NCI-H345 (cell line): ENCODE results near the gene WDR90.

Experiments
- DNase-seq: peaks from one replicate; lab custom pipeline; 2025; lab: John Stamatoyannopoulos, UW

WDR90 gene

DNA sequence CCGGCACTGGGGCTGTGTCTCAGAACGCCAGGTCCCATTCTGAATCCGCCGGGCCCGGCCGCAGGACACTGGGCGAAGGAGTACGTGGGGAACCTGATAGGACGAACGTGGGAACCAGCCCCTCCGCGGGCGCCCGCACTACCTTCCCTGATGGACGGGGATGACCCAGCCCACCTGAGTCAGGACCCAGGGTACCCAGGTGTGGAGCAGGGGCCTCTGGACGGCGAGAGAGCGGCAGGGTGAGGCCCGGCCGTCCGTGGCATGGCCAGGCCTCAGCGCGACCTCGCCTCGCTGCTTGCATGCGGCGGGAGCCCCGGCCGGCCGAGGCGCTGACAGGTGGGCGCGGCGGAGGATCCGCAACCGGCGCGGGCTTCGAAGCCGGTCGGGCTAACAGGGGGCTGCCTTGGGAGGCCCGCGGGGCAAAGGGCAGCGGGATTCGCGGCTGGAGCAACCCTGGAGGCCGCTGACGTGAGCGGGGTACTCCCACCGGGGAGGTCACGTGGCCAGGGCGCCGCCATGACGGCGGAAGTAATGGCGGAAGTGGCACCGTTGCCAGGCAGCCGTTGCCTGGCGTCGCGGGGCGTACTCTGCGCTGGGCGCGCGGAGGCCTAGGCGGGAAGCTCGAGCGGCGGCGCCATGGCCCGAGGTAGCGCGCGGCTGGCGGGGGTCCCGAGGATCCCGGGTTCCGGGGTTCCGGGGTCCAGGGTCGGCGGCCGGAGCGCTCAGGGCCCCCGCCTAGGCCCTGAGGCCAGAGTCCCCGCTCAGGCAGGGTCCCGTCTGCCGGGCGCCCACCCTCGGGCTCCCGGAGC, at the start of gene WDR90:
WDR90 (plus strand) TSS at position 585 of the 809 bp plus-strand sequence; CDS start at position 637, 52 bp downstream.
- DNase-seq, result peak; percentile 95

DNA sequence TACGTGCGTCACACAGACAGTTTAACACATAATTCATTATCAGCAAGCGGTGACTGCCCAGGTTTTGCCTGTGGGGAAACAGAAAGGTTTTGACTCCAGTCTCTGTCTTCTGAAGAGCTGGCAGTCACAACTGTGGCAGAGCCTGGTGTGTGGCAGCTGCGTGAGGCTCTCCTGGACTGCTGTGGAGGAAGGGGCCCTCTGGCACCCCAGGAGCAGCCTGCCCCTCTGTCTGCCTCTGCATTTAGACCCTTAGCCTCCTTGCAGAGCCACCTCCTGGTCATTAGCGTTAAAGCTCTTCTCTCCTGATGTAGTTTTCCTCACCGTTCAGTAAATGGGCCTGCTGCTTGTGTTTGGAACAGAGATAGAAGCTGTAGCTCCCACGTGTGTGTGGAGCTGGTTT, 48.4 kb upstream of the WDR90 start:
- no peak for DNase-seq

GRCh38 chr16:603933-604332, 45.2 kb upstream of the WDR90 start:
- no peak for DNase-seq

DNA sequence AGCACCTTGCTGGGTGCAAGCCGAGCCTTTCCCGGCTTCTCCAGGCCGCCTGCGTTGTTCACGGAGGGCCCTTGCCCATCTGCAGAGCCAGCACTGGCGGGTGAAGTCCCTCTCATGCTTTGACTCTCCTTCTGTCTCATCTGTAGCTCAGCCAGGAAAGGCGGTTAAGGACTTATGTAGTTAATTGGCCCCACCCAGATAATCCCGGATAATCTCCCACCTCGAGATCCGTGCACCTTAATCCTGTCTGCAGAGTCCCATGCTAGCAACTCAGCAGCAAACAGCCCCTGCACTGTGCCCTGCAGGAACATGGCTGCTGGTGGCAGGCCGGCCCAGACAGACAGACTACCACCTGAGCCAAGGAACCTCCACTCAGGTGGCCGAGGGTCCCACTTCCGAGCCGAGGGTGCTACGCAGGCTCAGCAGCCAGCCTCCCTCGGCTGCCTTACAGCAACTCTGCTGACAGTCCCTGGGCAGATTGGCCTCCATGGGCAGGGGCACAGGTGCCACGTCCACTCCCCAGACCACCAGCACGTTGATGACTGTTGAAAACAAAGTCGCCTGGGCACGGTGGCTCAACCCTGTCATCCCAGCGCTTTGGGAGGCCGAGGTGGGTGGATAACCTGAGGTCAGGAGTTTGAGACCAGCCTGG, 42.4 kb upstream of the WDR90 start:
- no peak for DNase-seq

- DNase-seq, result peak; percentile 75
These were observed 41.1 kb upstream of the WDR90 start for GRCh38 chr16:608019-608418.

DNA sequence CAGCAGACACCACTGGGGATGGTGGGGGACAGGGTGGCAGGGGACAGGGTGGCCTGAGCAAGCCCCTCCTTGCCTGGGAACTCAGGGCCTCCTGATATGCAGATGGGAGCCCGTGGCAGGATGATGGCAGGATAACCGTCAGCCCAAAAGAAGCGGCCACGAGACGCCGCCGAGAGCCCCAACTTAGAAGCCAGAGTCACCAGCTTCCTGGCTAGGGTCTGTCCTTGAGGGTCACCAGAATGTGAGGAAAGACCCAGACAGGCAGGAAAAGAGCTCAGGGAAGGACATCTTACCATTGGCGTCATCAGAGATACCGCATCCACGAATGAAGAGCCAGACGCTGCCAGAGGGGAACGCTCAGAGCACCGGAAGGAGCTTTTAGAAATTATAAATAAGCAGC, 39.8 kb upstream of the WDR90 start:
- DNase-seq, result no peak

DNA sequence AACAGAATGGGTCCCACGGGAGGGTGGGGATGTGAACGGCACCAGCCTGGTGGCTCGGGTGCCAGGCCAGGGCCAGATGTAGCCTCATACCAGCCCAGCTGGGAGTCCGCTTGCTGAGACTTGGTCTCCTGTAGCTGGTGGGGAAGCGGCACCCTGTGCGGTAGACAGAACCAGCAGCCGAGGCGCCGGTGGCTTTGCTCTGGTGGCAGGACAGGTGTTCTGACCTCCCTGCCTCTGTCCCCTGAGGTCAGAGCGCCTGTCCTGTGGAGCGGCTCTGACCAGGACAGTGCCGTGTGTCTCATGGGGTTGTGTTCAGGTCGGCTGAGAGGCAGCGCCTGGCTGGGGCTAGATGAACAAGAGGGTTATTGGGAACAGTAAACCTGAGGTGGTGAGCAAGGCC, 39.2 kb upstream of the WDR90 start:
- no peak for DNase-seq

GRCh38 chr16:610513-611381, 38.4 kb upstream of the WDR90 start:
- DNase-seq, result peak; percentile 19

DNA sequence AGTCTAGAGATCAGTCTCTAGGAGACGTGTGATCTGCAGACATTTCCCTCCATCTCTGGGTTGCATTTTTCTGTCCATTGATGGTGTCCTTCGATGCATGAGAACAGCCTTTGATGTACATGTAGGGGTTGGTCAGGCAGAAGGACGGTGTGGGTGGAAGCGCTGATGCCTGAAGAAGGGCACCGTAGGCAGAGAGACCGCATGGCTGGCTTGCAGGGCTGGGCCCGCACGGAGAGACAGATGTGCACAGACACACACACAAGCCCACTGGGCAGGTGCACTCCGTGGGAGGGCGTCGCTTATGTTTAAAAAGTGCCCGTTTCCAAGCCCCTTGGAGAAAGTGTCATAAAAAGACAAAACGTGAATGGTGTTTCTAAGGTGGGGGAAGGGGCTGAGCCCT, 34.0 kb upstream of the WDR90 start:
- no peak for DNase-seq

DNA sequence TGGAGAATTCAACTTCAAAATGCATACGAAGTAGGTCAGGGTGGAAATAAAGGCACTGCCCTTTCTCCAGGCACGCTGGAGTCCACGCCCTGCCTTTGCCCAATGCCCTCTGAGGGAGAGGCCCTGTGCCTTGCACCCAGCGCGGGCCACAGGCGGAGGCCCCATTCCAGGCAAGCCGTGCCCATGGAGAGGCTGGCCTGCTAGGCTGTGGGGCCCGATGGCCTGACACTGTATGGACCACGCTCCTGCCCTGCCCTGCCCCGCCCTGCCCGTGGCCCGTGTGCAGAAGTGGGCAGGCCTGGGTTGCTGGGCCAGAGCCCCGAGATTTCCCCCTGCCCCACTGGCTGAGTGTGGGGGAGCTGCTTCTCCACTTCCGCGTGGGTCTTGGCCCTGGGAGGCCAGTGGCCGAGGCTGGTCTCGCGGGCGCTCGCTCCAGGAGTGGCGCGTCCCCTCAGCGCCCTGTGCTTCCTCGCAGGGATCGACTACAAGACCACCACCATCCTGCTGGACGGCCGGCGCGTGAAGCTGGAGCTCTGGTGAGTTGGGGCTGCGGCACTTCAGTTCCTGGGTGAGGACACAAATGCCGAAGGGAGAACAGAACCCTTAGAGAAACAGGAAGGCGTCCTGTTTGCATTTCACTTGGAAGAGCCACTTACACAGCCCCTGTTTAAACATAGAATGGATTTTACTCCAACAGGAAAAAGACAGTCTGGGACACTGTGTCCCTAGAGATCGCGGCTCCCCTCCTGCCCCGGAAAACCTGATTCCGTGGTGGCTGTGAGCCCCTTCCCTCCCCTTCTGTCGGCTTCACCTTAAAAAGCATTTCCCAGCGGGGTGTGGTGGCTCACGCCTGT, 32.2 kb upstream of the WDR90 start:
- DNase-seq, result no peak

DNA sequence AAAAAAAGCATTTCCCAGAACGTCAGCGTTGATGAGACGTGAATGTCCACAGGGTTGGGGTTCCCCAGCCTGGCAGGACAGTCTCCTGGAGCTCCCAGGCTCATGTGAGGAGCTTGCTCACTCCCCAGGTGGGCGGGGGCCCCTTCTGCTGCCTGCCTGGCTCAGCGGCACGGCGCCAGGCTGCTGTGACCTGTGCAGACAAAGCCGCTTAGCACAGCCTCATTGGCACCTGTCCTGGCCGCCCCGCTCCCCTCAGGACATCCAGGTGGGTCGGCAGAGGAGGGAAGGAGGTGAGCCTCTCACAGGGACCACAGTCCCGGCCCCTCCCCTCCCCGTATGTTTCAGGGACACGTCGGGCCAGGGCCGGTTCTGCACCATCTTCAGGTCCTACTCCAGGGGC, 31.3 kb upstream of the WDR90 start:
- no peak for DNase-seq

DNA sequence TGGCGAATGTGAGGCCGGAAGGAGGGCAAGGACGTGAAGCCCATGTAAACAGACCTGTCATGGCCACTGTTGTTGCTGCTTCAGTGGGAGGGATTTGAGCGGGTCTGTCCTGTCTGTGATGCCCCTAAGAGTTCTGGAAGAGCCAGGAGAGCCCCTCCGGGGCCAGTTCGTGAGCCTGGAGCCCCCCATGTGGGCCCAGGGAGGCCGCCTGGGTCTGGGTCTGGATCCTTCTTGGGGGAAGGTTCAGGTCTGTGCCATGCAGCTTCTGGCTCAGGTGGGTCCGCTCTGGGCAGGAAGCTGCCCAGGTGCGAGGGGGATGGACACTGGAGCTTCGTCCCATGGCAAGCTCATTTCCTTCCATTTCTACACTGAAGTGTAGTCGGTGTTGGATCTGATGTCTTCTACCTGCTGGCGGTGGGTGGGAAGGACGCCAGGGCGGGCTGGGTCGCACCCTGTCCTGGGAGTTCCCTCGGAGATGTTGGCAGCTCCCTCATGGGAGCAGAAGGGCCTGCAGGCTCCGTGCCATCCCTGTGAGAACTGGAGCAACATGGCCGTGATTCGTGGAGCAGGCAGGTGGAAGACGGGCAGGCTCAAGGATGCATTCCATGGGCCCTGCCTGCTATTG, 29.6 kb upstream of the WDR90 start:
- DNase-seq, result no peak

DNA sequence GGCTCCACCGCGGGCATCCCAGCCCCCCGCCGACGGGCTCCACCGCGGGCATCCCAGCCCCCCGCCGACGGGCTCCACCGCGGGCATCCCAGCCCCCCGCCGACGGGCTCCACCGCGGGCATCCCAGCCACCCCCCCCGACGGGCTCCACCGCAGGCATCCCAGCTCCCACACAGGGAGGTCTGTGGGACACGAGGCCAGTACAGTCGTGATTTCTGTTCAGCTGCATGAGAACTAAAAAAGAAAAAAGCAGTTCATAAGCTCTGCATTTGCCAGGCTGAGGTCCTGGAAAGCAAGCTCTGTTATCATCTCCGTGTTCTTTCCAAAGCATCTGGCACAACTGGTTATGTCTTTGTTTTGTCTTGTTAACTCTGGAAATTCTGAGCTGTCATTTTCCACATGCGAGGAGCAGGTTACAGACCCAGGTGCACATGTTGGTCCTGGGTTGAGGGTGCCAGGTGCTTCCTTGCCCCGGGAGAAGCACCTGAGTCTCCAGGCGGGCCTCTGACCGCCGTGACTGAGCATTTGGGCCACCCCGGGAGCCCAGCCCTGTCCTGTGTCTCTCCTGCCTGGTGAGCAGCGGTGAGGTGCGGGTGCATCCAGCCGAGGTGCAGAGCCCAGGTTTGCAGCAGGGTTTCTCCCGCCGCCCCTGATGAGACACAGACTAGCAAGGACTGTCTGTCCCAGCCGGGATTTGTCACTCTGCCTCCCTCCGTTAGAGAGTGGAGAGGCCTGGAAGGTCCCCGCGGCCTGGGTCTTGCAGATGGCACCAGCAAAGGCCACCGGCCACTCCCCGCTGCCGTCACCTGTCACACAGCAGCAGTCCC, 28.3 kb upstream of the WDR90 start:
- no peak for DNase-seq

GRCh38 chr16:621526-622105, 27.5 kb upstream of the WDR90 start:
- DNase-seq, result no peak

DNA sequence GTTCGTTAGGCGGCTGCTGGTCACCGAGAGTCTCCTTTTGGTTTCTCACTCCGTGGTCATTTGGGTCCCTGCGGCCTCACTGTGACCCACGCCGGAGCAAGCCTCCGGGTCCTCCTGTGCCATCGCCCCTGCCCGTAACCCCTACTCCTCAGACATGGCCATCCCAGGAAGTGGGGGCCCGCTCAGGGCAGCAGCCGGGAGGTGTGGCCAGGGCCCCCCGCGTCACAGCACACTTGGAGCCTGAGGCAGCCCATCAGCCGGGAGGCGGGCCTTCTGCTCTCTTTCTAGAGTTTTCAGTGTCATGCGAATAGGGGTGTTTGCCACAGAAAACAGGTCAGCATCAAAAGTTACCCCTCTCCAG, 26.3 kb upstream of the WDR90 start:
- DNase-seq, result no peak

GRCh38 chr16:624526-625070, 24.6 kb upstream of the WDR90 start:
- DNase-seq, result no peak

GRCh38 chr16:625117-625976, 23.8 kb upstream of the WDR90 start:
- no peak for DNase-seq

- DNase-seq, result no peak
These were observed 23.0 kb upstream of the WDR90 start for GRCh38 chr16:625977-626765.
